Testis (tissue), 2 donors: ENCODE results near the gene NHSL2.

Source experiments
- CTCF ChIP-seq, 3 experiments: fragments of 450-650 bp in 2 of 3; fragments of 200-600 bp in 1 of 3; sonication (generic) in 1 of 3; IDR thresholded peaks; one replicate each; pipeline ENCODE4 v1.5.1; 2016 to 2019; ENCODE audit warnings: antibody characterized with exemption in 3 of 3, mild to moderate bottlenecking in 2 of 3, moderate library complexity in 1 of 3
- POLR2A ChIP-seq: fragments of 450-650 bp; IDR thresholded peaks from one replicate; pipeline ENCODE4 v1.6.1; 2017; ENCODE audit warnings: antibody characterized with exemption, mild to moderate bottlenecking, moderate library complexity

- TF ChIP-seq CTCF (IDR thresholded peaks at IDR 0.05) (no peak), POLR2A (no peak)
Measured at GRCh38 chrX:72016881-72017783, 106.5 kb downstream of the NHSL2 start.
